HepG2 (cell line): Measurements from ENCODE around the gene DNAJB11. TPM values are rescaled to one million over a fixed set of nuclear protein-coding genes. Genes with fewer than 3 reads are reported as not detected.

ENCODE experiments used
- DR1 ChIP-seq: sonication (generic); formaldehyde crosslinking; IDR thresholded peaks from 2 replicates; pipeline ENCODE4 v1.8.0; 2021; ENCODE audit warnings: mild to moderate bottlenecking, missing genetic modification reagents, inconsistent platforms
- ELF3 ChIP-seq: IDR thresholded peaks from 2 replicates; pipeline ENCODE4 v1.6.1; 2016; ENCODE audit warnings: missing genetic modification reagents, missing compliant biosample characterization
- FOXM1 ChIP-seq: sonication (generic); formaldehyde crosslinking; IDR thresholded peaks from 2 replicates; pipeline ENCODE4 v1.5.0; 2020; ENCODE audit warnings: missing genetic modification reagents
- GATA4 ChIP-seq: sonication (generic); IDR thresholded peaks from 2 replicates; pipeline ENCODE4 v1.6.1; 2016; ENCODE audit warnings: antibody characterized with exemption, low read depth, borderline replicate concordance
- HBP1 ChIP-seq: IDR thresholded peaks from 2 replicates; pipeline ENCODE4 v1.6.1; 2016; ENCODE audit warnings: low read depth, control low read depth
- HDAC1 ChIP-seq: sonication (generic); formaldehyde crosslinking; IDR thresholded peaks from 2 replicates; pipeline ENCODE4 v1.5.1; 2020; ENCODE audit warnings: mild to moderate bottlenecking, missing genetic modification reagents
- HMGA1 ChIP-seq: sonication (generic); formaldehyde crosslinking; conservative IDR thresholded peaks from 2 replicates; pipeline ENCODE4 v1.4.0; 2020; ENCODE audit warnings: missing genetic modification reagents
- KAT8 ChIP-seq: IDR thresholded peaks from 2 replicates; pipeline ENCODE4 v1.6.1; 2016; ENCODE audit warnings: missing genetic modification reagents, missing compliant biosample characterization
- KLF15 ChIP-seq: sonication (generic); formaldehyde crosslinking; IDR thresholded peaks from 2 replicates; pipeline ENCODE4 v1.8.1; 2023; ENCODE audit warnings: borderline replicate concordance, mild to moderate bottlenecking, inconsistent platforms, missing genetic modification reagents, mixed read lengths
- LBX2 ChIP-seq: sonication (generic); formaldehyde crosslinking; IDR thresholded peaks from 2 replicates; pipeline ENCODE4 v1.5.0; 2020; ENCODE audit warnings: missing genetic modification reagents, mild to moderate bottlenecking, borderline replicate concordance
- MED1 ChIP-seq: sonication (generic); formaldehyde crosslinking; IDR thresholded peaks from 2 replicates; pipeline ENCODE4 v1.4.0; 2020; ENCODE audit warnings: missing genetic modification reagents
- MTF1 ChIP-seq: sonication (generic); formaldehyde crosslinking; IDR thresholded peaks from 2 replicates; pipeline ENCODE4 v1.5.0; 2020; ENCODE audit warnings: missing genetic modification reagents
- NFE2L2 ChIP-seq: fragments of 150-350 bp; IDR thresholded peaks from 2 replicates; pipeline ENCODE4 v1.6.1; 2014; ENCODE audit warnings: low read length
- NKX3-1 ChIP-seq: sonication (generic); formaldehyde crosslinking; IDR thresholded peaks from 2 replicates; pipeline ENCODE4 v1.5.0; 2020; ENCODE audit warnings: missing genetic modification reagents
- PATZ1 ChIP-seq: sonication (generic); formaldehyde crosslinking; IDR thresholded peaks from 2 replicates; pipeline ENCODE4 v1.4.0; 2020; ENCODE audit warnings: missing genetic modification reagents
- RXRA ChIP-seq: sonication (generic); formaldehyde crosslinking; IDR thresholded peaks from 2 replicates; pipeline ENCODE4 v1.5.1; 2020; ENCODE audit warnings: missing genetic modification reagents
- SATB2 ChIP-seq: sonication (generic); formaldehyde crosslinking; IDR thresholded peaks from 2 replicates; pipeline ENCODE4 v1.5.0; 2020; ENCODE audit warnings: missing genetic modification reagents
- TAF15 ChIP-seq: fragments of 200-400 bp; formaldehyde crosslinking; IDR thresholded peaks from one replicate; pipeline ENCODE4 v1.6.1; 2018; ENCODE audit warnings: mild to moderate bottlenecking, low read depth, low read length; ENCODE audit not compliant: poor library complexity, severe bottlenecking
- TERF1 ChIP-seq: sonication (generic); formaldehyde crosslinking; IDR thresholded peaks from 2 replicates; pipeline ENCODE4 v1.8.0; 2022; ENCODE audit warnings: mild to moderate bottlenecking, missing genetic modification reagents, moderate library complexity
- TFDP2 ChIP-seq: sonication (generic); formaldehyde crosslinking; IDR thresholded peaks from 2 replicates; pipeline ENCODE4 v1.4.0; 2020; ENCODE audit warnings: missing genetic modification reagents
- ZC3H13 ChIP-seq: sonication (generic); formaldehyde crosslinking; IDR thresholded peaks from 2 replicates; pipeline ENCODE4 v1.8.1; 2023; ENCODE audit warnings: mild to moderate bottlenecking, missing genetic modification reagents, moderate library complexity
- ZMAT5 ChIP-seq: sonication (generic); formaldehyde crosslinking; IDR thresholded peaks from 2 replicates; pipeline ENCODE4 v1.5.0; 2020; ENCODE audit warnings: mild to moderate bottlenecking, low read depth, missing genetic modification reagents, borderline replicate concordance
- ZNF3 ChIP-seq: IDR thresholded peaks from 2 replicates; pipeline ENCODE4 v1.7.0; 2017; ENCODE audit warnings: inconsistent platforms
- ZNF382 ChIP-seq: sonication (generic); formaldehyde crosslinking; IDR thresholded peaks from 2 replicates; pipeline ENCODE4 v1.5.0; 2020; ENCODE audit warnings: missing genetic modification reagents, mild to moderate bottlenecking, borderline replicate concordance
- polyA plus RNA-seq, 8 experiments: library from polyadenylated mRNA; depleted of rRNA in 3 of 8; stranded (reverse) in 7 of 8; unstranded in 1 of 8; fragments of >200 nt; fragmentation: Illumina TruSeq in 4 of 8; extraction: Trizol in 4 of 8; gene quantifications; 2 replicates each; pipeline versions ENCODE4 v1.2.1 to v1.2.3, GENCODE V29; 2011 to 2016; ENCODE audit warnings: low read depth in 4 of 8, missing spikeins in 1 of 8, mixed read lengths in 1 of 8; ENCODE audit not compliant: insufficient read depth in 1 of 8
- total RNA-seq, 5 experiments: library from RNA; depleted of rRNA; stranded (reverse); fragments of >200 nt; fragmentation: Illumina TruSeq; extraction: Trizol; gene quantifications; 2 replicates each; pipeline ENCODE4 v1.2.3, GENCODE V29; 2016; ENCODE audit warnings: low read depth in 1 of 5

The DNAJB11 gene
- total and polyA plus RNA-seq, 2 of the 13 experiments (the other 11 are each of a cell fraction or from before 2014, with no cell fraction given) = 41.0 to 132 TPM

- TF ChIP-seq ZNF382 (CRISPR knock-in tag) (no peak), HBP1 (CRISPR knock-in tag) (peak; percentile 100), TFDP2 (CRISPR knock-in tag) (peak; percentile 80; the same call in 1 of the 2 replicates), HMGA1 (CRISPR knock-in tag) (no peak), KLF15 (CRISPR knock-in tag) (no peak), PATZ1 (CRISPR knock-in tag) (peak; percentile 68), MTF1 (CRISPR knock-in tag) (no peak), DR1 (CRISPR knock-in tag) (0 out of 2 replicates have a peak, but pooled peaks have one; percentile 56), TAF15 (no peak), HDAC1 (CRISPR knock-in tag) (peak; percentile 93), ZMAT5 (CRISPR knock-in tag) (no peak), MED1 (CRISPR knock-in tag) (peak; percentile 72; the same call in 1 of the 2 replicates), NKX3-1 (0 out of 2 replicates have a peak, but pooled peaks have one; percentile 44), ELF3 (CRISPR knock-in tag) (peak; percentile 79), FOXM1 (CRISPR knock-in tag) (no peak), GATA4 (no peak), SATB2 (CRISPR knock-in tag) (no peak), ZC3H13 (CRISPR knock-in tag) (no peak), KAT8 (CRISPR knock-in tag) (peak; percentile 96), TERF1 (no peak), RXRA (CRISPR knock-in tag) (peak; percentile 97), ZNF3 (CRISPR knock-in tag) (no peak), LBX2 (CRISPR knock-in tag) (no peak), NFE2L2 (no peak)
These were observed at the start of gene DNAJB11 (continued) for GRCh38 chr3:186570096-186570940.
